Measurements from ENCODE around the gene CCNI2.
A peak's percentile ranks its signal among the peaks of the same experiment; 100 is the strongest.
"Not testable (repeated sequence)": the region's sequence is repeated elsewhere in the genome, so short reads cannot be mapped to it uniquely, and the experiment has no call there.

The CCNI2 gene

DNA sequence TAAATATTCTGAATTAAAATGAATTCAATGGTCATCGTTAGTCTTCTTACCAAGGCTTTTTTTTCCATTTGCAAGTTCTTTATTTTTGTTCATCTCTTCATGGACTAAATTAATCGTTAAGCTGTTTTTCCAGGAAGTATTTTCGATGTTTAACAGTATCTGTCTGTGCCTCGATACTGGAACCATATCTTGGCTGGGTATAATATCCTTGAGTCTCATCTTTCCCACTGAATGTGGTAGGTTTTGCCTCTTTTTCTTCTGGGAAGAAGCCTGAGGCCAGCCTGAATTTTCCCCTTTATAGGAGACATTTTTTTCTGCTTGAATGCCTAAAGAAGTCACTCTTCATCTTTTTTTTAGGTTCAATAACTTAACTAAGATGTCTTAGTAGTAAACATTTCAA is 33.8 kb downstream of the CCNI2 start:
- no peak for DNase-seq (ENCODE audit: low spot score)

DNA sequence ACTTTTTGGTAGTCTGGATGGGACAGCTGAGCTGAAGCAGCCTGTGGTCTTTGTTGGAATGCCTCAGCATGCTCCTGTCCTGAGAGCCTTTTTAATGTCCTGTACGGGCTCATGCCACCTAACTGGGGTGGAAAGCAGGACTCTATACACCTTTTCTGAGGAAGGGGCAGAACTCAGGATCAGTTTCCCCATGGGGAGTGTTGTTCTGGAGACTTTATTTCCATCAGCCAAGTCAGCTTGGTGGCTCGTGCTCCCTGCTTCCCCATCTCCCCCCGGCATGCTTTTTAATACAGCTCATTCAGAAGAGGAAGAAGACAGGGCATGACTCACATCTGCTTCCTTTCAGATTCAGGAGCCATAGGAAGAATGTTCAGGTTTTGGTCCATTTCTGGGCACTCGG is 34.9 kb downstream of the CCNI2 start:
- DNase-seq (ENCODE audit: low spot score) = peak; percentile 33

- no peak for DNase-seq (ENCODE audit: low spot score)
Measured at GRCh38 chr5:132785365-132785764, 38.1 kb downstream of the CCNI2 start.

- DNase-seq (ENCODE audit: low spot score) = no peak
Measured at GRCh38 chr5:132785864-132786263, 38.6 kb downstream of the CCNI2 start.

GRCh38 chr5:132787076-132787475 is 39.9 kb downstream of the CCNI2 start:
- DNase-seq (ENCODE audit: low spot score) = no peak

GRCh38 chr5:132788508-132788907 is 41.3 kb downstream of the CCNI2 start:
- no peak for DNase-seq (ENCODE audit: low spot score)

DNA sequence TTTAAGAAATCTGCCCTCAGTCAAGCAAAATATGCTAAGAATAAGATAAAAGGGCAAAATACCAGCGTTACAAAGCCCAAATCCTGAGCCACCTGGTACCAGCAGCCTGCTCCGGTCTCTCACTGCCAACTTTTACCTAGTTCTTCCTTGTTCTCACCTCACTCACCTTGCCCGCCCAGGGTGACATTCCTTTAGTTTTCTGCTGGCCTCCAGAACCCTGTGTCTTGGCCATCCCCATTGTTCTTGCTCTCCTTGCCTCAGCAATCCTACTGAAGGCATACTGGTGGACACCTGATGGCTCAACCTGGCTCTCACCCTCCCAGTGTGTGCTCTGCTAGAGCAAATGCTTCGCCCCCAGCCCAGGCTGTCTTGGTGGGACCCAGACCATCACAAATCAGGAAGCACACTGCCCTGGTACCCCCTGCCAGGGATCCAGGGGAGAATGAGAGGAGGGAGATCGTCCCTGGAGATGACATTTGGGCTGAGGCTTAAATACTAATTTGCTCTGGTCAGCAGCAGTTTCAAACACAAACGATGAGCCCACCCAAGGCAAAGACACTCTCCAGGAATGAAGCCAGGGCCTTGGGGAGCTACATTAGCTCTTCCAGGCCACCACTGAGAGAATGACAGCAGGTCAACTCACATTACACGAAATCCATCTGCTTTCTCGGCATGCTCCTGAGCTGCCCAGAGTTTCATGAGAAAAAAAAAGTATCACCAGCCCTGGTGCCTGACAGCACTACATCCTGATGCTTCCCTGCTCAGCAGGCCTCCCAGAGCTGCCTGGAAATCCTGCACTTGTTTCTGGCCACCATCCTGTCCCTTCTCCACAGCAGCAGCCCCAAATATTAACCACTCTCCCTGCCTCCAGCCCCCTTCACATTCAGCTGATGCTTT is 42.0 kb downstream of the CCNI2 start:
- no peak for DNase-seq (ENCODE audit: low spot score)

DNA sequence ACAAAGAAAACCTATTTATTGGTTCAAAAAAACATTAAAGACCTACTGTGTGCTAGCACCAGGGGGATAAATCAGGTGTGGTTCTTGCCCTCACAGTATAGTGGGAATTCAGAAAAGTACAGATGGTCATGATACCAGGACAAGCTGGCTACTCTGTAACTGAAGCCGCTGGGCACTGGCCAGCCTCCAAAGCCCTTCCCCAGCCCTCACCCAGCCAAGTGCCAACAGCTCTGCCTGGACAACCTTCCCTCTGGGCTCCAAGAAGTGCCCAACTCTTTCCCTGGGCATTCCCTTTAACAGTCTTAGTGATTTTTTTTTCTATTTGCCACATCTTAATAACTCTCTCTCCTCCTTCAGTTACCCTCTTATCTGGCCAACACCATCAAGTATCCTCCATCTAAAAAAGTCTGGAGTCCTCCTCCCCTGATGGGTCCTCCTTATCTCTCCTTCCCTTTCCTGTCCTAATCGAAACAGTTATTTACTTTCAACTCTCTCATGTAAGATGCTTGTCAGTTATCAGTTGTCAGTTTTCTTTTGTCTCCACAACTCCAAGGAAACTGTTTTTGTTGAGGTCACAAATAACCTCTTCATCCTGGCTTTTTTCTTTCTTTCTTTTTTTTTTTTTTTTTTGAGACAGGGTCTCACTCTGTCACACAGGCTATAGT is 43.1 kb downstream of the CCNI2 start:
- DNase-seq (ENCODE audit: low spot score) = no peak

DNA sequence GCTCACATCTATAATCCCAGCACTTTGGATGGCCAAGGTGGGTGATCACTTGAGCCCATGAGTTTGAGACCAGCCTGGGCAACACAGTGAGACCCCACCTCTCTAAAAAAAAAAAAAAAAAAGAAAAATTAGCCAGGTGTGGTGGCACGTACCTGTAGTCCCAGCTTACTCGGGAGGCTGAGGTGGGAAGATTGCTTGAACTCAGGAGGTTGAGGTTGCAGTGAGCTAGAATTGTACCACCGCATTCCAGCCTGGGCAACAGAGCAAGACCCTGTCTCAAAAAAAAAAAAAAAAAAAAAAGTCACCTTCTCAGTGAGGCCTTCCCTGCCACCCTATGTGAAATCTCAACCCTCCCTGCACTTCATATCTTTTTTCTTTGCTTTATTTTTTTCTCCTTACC is 43.8 kb downstream of the CCNI2 start:
- no peak for DNase-seq (ENCODE audit: low spot score)

- no peak for DNase-seq (ENCODE audit: low spot score)
Measured at GRCh38 chr5:132797651-132798050, 50.4 kb downstream of the CCNI2 start.

DNA sequence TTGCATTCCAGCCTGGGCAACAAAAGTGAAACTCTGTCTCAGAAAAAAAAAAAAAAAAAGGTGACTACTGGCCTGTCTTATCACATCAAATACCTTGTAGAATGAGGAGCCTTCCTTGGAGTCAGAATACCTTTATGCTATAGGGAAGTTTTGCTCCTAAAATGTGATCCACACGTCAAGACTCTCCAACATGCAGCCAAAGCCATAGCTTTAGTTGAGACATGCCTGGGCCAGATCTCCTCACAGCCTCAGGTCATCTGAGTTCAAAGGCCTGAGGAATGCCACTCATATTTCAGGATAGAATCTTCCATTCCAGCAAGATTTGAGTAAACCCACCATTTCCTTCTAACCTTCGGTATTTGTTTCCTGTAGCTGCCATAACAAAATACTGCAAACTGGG is 52.2 kb downstream of the CCNI2 start:
- DNase-seq (ENCODE audit: low spot score) = no peak

DNA sequence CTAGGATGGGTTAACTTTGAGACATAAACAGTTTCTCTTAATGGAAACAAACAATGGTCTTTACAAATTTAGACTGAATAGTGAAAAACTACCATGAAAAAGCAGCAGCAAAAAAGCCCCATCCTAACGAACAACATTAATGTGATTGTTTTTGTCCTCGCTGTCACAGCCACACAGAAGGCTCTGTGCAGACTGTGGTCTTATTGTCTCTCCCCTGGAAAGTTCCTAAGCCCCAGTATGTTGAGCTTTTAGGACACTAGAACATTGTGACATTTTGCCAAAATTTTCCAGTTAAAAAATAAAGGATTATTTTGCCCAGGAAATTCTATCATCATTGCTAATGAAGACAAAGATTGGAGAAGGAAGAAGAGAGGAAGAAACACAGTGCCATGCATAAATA is 53.3 kb downstream of the CCNI2 start:
- no peak for DNase-seq (ENCODE audit: low spot score)

DNA sequence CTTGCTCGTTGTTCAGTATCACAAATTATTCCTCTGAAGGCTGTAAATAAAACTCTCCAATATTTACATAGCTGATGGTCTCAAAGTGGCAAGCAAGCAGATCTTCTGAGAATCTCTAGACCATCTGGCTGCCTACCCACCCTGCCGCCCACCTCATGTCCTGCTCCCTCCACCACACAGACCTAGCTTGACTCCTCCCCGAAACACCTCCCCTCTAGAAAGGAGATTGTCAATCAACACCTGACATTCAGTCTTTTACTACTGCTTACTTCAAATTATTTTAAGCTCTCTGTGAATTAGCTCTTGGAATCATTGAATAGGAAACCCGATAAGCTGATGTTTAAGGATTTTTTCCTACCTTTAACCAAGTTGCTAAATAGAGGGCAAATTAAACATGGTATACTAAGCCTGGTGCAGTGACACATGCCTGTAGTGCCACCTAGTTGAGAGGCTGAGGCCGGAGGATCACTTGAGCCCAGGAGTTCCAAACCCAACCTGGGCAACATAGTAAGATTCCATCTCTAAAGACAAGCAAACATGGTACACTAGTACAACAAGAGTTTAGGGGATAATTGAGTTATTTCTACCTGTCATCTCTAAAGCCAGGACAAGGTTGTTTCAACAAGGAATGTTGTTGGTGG is 54.9 kb downstream of the CCNI2 start:
- DNase-seq (ENCODE audit: low spot score) = no peak

DNA sequence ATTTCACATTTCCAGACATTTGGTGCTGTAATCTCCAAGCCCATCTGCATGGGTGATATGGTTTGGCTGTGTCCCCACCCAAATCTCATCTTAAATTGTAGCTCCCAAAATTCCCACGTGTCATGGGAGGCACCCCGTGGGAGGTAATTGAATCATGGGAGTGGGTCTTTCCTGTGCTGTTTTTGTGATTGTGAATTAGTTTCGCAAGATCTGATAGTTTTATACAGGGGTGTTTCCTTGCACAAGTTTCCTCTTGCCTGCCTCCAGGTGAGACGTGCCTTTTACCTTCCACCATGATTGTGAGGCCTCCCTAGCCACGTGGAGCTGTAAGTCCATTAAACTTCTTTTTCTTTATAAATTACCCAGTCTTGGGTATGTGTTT is 55.5 kb downstream of the CCNI2 start:
- not testable (repeated sequence) for DNase-seq (ENCODE audit: low spot score)

Measured in left forelimb (tissue), 1 donor.